Measurements from ENCODE around the gene TMEM108.

Gene TMEM108

GRCh38 chr3:133330065-133330464 lies 291.9 kb downstream of the TMEM108 start:
- TF ChIP-seq POU6F1 (CRISPR knock-in tag; IDR thresholded peaks at IDR 0.05; ENCODE audit: borderline replicate concordance, low read depth) (no peak), ZNF8 (CRISPR knock-in tag; IDR thresholded peaks at IDR 0.05) (no peak), ZNF70 (CRISPR knock-in tag; IDR thresholded peaks at IDR 0.05) (peak; percentile 92), RARB (CRISPR knock-in tag; IDR thresholded peaks at IDR 0.05) (no peak)
- peak; percentile 76 for ATAC-seq

- TF ChIP-seq CSDC2 (CRISPR knock-in tag; IDR thresholded peaks at IDR 0.05) (no peak), ZC3H10 (CRISPR knock-in tag; IDR thresholded peaks at IDR 0.05) (no peak), BACH2 (CRISPR knock-in tag; IDR thresholded peaks at IDR 0.05; ENCODE audit: borderline replicate concordance) (no peak), CSRNP3 (CRISPR knock-in tag; IDR thresholded peaks at IDR 0.05) (no peak), ZFP3 (CRISPR knock-in tag; IDR thresholded peaks at IDR 0.05) (no peak), GLIS3 (CRISPR knock-in tag; IDR thresholded peaks at IDR 0.05) (no peak), PPARA (CRISPR knock-in tag; IDR thresholded peaks at IDR 0.05; ENCODE audit: borderline replicate concordance) (no peak)
- ATAC-seq, result peak; percentile 58; the same call in 2 of the 3 replicates
Measured at GRCh38 chr3:133330522-133330921, 292.3 kb downstream of the TMEM108 start.

GRCh38 chr3:133354721-133355120 lies 316.5 kb downstream of the TMEM108 start:
- TF ChIP-seq ZFP30 (CRISPR knock-in tag; IDR thresholded peaks at IDR 0.05) (no peak), TOX (CRISPR knock-in tag; IDR thresholded peaks at IDR 0.05; ENCODE audit: borderline replicate concordance) (no peak), PATZ1 (CRISPR knock-in tag; IDR thresholded peaks at IDR 0.05; ENCODE audit: borderline replicate concordance) (no peak), GLIS3 (CRISPR knock-in tag; IDR thresholded peaks at IDR 0.05) (no peak), POU6F1 (CRISPR knock-in tag; IDR thresholded peaks at IDR 0.05; ENCODE audit: borderline replicate concordance, low read depth) (no peak)
- ATAC-seq, result no peak

- ATAC-seq, result no peak
- no peak for TF ChIP-seq CSDC2 (CRISPR knock-in tag; IDR thresholded peaks at IDR 0.05)
- TF ChIP-seq RARB (CRISPR knock-in tag; IDR thresholded peaks at IDR 0.05), result no peak
- no peak for TF ChIP-seq BACH2 (CRISPR knock-in tag; IDR thresholded peaks at IDR 0.05; ENCODE audit: borderline replicate concordance)
- TF ChIP-seq PPARA (CRISPR knock-in tag; IDR thresholded peaks at IDR 0.05; ENCODE audit: borderline replicate concordance), result no peak
- no peak for TF ChIP-seq ESRRG (CRISPR knock-in tag; IDR thresholded peaks at IDR 0.05)
- no peak for TF ChIP-seq ZFP3 (CRISPR knock-in tag; IDR thresholded peaks at IDR 0.05)
Measured at GRCh38 chr3:133360476-133360875, 322.3 kb downstream of the TMEM108 start.

GRCh38 chr3:133361011-133361410 lies 322.8 kb downstream of the TMEM108 start:
- no peak for TF ChIP-seq ARNTL (CRISPR knock-in tag; IDR thresholded peaks at IDR 0.05; ENCODE audit: borderline replicate concordance, low read depth)
- no peak for TF ChIP-seq ZC3H10 (CRISPR knock-in tag; IDR thresholded peaks at IDR 0.05)
- TF ChIP-seq ZNF70 (CRISPR knock-in tag; IDR thresholded peaks at IDR 0.05), result no peak
- ATAC-seq, result no peak

DNA sequence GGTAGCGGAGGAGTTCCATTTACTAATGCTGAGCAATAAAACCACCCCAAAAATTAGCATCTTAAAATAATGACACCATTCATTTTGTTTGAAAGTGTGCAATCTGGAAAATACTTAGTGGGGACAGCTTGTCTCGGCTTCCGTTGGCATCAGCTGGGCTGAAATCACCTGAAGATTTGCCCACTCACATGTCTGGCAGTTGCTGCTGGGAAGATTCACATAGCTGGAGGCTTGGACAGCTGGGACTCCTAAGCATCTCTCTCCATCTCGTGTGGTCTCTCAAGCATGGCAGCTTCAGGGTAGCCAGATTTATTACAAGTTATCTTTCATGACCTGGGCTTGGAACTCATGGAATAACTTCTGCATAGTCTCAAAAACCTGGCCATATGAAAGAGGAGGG lies 323.2 kb downstream of the TMEM108 start:
- ATAC-seq, result no peak
- TF ChIP-seq TSHZ2 (CRISPR knock-in tag; IDR thresholded peaks at IDR 0.05) (no peak), PATZ1 (CRISPR knock-in tag; IDR thresholded peaks at IDR 0.05; ENCODE audit: borderline replicate concordance) (no peak)
